IPS-20b (cell line): ENCODE measurements around the gene NRP1.

Experiments
- H3K27ac ChIP-seq: one replicate; pipeline ENCODE4 v1.5.1; 2013; ENCODE audit warnings: low read length
- H3K27me3 ChIP-seq: 2 replicates; pipeline ENCODE4 v1.6.1; 2013; ENCODE audit warnings: mild to moderate bottlenecking, low read length, inconsistent platforms; ENCODE audit not compliant: insufficient read depth
- H3K36me3 ChIP-seq: 2 replicates; pipeline ENCODE4 v1.6.1; 2013; ENCODE audit warnings: low read depth, mild to moderate bottlenecking, inconsistent platforms, low read length, moderate library complexity; ENCODE audit not compliant: insufficient read depth
- H3K4me1 ChIP-seq: 2 replicates; pipeline ENCODE4 v1.6.1; 2013; ENCODE audit warnings: mild to moderate bottlenecking, control low read depth, inconsistent platforms, low read length, moderate library complexity; ENCODE audit not compliant: insufficient read depth
- H3K4me3 ChIP-seq: 2 replicates; pipeline ENCODE4 v1.5.1; 2013; ENCODE audit warnings: mild to moderate bottlenecking, low read length, inconsistent platforms
- H3K9ac ChIP-seq: 2 replicates; pipeline ENCODE4 v1.6.1; 2013; ENCODE audit warnings: low read depth, mild to moderate bottlenecking, inconsistent platforms, low read length, moderate library complexity
- H3K9me3 ChIP-seq: 2 replicates; pipeline ENCODE4 v1.6.1; 2013; ENCODE audit warnings: mild to moderate bottlenecking, low read depth, low read length, inconsistent platforms; ENCODE audit not compliant: insufficient read depth

NRP1 gene

DNA sequence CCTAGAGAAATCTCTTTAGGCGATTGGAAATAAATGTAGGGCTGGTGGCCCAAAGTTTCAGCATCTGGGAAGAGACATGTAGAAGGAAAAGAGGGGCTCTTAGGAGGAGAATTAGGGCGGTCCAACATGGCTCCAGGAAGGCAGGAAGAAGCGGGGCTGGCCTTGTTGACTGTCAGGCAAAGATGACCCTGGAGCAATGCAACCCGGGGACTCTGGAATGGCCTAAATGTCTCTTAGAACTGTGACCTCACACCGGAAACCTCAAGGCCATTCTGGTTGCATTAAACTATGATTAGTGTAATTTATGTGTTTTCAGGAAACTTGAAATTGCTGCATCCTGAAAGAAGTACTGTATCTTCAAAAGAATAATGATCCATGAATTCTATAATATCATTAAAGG lies 66.8 kb downstream of the NRP1 start:
- H3K27ac ChIP-seq, result no peak overlapping the region
- no peak overlapping the region for H3K9ac ChIP-seq
- H3K36me3 ChIP-seq, result no peaks in the 10 kb centered on the region
- H3K9me3 ChIP-seq, result no peaks in the 10 kb centered on the region
- no peaks in the 10 kb centered on the region for H3K27me3 ChIP-seq
- no peak overlapping the region for H3K4me3 ChIP-seq
- peaks cover 12% of the 10 kb centered on the region for H3K4me1 ChIP-seq

DNA sequence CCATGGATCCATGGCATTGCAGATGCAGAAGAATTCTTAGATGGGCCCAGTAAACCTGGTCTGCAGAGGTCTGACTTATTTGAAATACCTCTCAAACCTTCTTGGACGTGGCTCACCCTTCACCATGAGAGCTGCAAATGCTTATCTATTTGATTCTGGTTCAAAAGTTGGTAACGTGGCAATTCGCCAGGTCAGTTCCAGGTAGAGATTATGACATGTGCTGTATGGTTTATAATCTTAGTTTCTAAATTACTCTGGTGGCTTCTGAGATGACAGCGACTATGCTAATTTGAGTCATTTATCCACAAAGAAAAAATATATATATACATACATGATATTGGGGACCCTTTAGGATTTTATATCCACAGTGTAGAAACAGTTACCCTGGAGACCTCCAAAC lies 68.8 kb downstream of the NRP1 start:
- Histone ChIP-seq H3K36me3 (no peaks in the 10 kb centered on the region), H3K27ac (no peak overlapping the region)

DNA sequence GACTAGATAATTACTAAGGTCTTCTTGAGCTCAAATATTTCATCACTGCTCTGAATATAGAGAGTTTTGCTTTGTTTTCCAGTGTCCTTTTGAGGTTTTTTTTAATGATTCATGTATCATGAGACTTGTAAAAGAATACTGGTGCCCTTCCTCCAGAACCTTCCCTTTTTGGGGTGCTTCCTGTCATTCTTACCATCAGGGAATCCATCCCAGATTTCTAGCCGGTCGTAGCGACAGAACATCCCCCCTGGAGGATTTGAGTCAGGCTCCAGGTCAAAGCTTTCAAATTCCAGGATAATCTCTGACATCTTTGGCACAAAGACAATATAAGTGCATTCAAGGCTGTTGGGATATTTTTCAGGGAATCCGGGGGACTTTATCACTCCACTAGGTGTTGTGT lies 71.0 kb downstream of the NRP1 start:
- Histone ChIP-seq H3K27me3 (no peaks in the 10 kb centered on the region), H3K36me3 (no peaks in the 10 kb centered on the region), H3K4me3 (no peak overlapping the region), H3K4me1 (peaks cover 4% of the 10 kb centered on the region), H3K9ac (no peak overlapping the region), H3K27ac (no peak overlapping the region), H3K9me3 (no peaks in the 10 kb centered on the region)

More for the DNA sequence above, 68.8 kb downstream of the NRP1 start:
- no peaks in the 10 kb centered on the region for H3K27me3 ChIP-seq
- H3K4me1 ChIP-seq, result no peaks in the 10 kb centered on the region
- H3K9me3 ChIP-seq, result no peaks in the 10 kb centered on the region
- no peak overlapping the region for H3K4me3 ChIP-seq
- H3K9ac ChIP-seq, result no peak overlapping the region

DNA sequence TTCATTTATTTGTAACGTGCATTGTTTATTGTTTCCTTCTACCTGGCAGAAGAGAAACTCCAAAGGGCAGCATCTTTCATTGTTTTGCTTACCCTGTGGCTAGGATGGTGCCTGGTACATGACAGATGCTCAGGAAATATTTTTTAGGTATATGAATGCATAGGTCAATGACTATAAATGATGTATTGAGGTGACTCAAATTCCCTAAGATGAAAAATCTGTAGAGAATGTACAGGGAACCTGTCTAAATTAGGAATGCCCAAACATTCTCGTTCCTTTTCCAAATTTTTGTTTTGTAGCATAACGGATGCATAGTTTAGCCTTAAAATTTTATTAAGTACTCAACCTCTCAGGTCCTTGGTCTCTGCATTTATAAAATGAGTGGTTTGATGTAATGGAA lies 71.6 kb downstream of the NRP1 start:
- H3K4me3 ChIP-seq, result no peak overlapping the region
- H3K9ac ChIP-seq, result no peak overlapping the region
- H3K9me3 ChIP-seq, result no peaks in the 10 kb centered on the region
- no peaks in the 10 kb centered on the region for H3K27me3 ChIP-seq
- H3K27ac ChIP-seq, result no peak overlapping the region
- peaks cover 6% of the 10 kb centered on the region for H3K4me1 ChIP-seq
- no peaks in the 10 kb centered on the region for H3K36me3 ChIP-seq

DNA sequence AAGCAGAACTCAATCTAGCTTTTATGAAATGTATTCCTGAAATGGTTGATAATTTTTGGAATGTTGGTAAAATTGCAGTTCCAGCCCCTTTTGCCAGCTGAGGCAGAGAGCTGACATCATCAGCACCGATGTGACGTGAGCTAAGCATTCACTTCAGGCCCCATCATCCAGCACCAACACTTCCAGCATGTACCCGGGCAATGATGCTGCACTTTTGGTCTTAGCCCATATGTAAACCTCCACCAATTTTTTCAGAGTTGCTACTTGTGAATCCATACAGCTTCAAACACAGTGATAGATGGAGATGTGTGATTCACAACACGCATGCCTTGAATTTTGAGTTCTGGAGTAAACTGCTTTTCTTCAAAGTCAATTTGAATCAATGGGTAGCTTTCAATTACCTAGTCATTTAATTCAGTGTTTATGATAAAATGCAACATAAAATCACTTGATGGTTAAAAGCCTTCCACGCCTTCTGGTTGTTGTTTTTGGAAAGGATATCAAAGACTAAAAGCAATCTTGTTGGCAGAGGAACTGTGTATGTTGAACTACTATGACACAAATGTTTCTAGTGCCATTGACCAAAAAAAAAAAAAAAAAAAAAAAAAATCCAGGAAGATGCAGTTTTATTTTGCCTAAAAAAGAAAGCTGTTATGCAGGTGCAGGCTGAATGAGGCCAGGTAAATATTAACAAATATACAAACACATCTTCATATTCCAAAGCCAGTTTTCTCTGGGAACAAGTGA lies 73.9 kb downstream of the NRP1 start:
- no peak overlapping the region for H3K4me3 ChIP-seq
- H3K9me3 ChIP-seq, result no peaks in the 10 kb centered on the region
- no peak overlapping the region for H3K27ac ChIP-seq
- no peaks in the 10 kb centered on the region for H3K27me3 ChIP-seq
- no peak overlapping the region for H3K9ac ChIP-seq
- no peaks in the 10 kb centered on the region for H3K36me3 ChIP-seq
- peaks cover 6% of the 10 kb centered on the region for H3K4me1 ChIP-seq

DNA sequence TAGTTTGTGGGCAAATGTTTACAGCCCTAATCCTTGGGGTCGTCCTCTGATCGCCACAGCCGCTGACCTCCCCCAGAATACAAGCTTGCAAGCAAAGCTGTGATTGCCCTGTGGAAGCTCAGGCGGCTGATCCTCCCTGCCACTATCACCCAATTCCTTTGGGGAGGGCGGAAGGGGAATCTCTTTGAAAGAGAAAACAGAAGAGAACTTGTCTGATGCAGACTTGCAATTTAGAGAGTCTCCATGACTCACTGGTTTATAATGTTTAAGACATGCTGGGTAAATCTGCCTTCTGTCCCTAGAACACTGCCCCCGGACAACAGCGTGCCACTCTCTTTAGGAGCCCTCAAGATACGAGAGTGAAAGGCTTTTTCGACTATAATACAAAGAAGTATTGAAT lies 75.5 kb downstream of the NRP1 start:
- Histone ChIP-seq H3K9ac (no peak overlapping the region), H3K27ac (no peak overlapping the region), H3K36me3 (no peaks in the 10 kb centered on the region), H3K9me3 (no peaks in the 10 kb centered on the region), H3K27me3 (no peaks in the 10 kb centered on the region), H3K4me1 (peaks cover 10% of the 10 kb centered on the region), H3K4me3 (no peak overlapping the region)

DNA sequence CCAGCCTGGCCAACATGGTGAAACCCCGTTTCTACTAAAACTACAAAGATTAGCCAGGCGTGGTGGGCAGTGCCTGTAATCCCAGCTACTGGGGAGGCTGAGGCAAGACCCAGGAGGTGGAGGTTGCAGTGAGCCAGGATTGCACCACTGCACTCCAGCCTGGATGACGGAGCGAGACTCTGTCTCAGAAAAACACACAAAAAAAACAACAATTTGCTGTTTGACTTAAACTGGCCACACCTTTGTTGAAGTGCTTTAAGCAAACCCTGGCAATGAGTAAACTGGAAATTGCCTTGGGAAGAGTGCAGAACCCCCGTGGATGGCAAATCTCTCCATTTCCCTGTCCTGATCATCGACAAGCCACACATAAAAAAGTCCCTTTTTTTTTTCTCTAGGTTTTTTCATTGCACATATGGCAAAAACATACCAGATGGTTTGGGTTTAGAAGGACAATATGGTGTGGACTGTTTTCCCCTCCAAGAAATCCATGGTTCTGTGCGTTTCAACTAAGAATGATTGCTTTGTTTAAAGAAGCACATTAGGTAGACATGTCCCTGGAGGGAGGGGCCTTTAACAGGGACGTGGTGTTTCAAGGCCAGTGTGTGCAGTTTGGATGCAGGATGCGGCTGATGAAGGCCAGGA lies 76.9 kb downstream of the NRP1 start:
- Histone ChIP-seq H3K4me1 (peaks cover 10% of the 10 kb centered on the region), H3K27me3 (no peaks in the 10 kb centered on the region), H3K9me3 (no peaks in the 10 kb centered on the region), H3K4me3 (no peak overlapping the region), H3K36me3 (no peaks in the 10 kb centered on the region), H3K9ac (no peak overlapping the region), H3K27ac (no peak overlapping the region)

DNA sequence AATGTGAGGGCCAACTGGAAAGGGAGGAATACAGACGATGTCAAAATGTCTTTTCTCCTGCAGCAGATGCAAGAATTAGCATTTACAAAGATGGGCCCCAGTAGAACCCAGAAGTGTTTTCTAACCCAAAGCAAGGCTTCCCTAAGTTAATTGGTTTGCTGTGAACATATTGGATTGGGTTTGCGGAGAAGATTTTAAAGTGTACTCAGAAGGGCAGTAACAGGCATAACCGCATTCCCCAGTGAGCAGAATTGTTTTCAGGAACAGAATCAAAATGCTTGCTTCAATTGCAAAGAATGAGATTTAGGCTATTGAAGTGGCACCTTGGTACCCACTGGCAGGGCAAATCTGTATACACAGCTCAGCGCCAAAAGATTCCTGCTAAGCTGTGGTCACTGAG lies 78.0 kb downstream of the NRP1 start:
- no peaks in the 10 kb centered on the region for H3K36me3 ChIP-seq
- H3K4me1 ChIP-seq, result peaks cover 10% of the 10 kb centered on the region
- H3K27ac ChIP-seq, result no peak overlapping the region
- H3K4me3 ChIP-seq, result no peak overlapping the region
- no peaks in the 10 kb centered on the region for H3K27me3 ChIP-seq
- no peak overlapping the region for H3K9ac ChIP-seq
- H3K9me3 ChIP-seq, result no peaks in the 10 kb centered on the region

DNA sequence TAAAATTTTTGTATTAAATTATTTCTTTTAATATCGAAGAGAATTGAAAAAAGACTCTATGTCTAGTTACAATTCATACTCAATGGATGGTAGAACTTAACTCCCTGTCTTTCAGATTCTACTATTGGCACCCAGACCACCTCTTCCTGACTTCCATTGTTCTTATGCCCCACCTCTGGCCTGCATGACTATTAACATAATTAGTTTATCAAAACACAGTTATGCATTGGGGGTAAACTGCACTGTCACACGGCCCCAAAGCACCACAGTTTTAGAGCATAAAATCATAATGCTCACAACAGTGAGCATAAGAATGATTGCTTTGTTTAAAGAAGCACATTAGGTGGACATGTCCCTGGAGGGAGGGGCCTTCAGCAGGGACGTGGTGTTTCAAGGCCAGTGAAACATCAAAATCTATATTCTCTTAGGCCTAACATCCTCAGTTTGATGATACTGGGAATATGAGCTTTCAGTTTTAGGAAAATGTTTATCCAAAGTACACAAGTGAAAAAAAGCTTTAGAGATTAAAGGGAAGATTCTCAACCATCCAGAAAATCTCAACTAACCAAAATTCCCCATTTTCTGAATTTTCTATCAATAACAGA lies 79.8 kb downstream of the NRP1 start:
- no peak overlapping the region for H3K4me3 ChIP-seq
- peaks cover 10% of the 10 kb centered on the region for H3K4me1 ChIP-seq
- no peak overlapping the region for H3K9ac ChIP-seq
- H3K9me3 ChIP-seq, result no peaks in the 10 kb centered on the region
- no peak overlapping the region for H3K27ac ChIP-seq
- no peaks in the 10 kb centered on the region for H3K36me3 ChIP-seq
- H3K27me3 ChIP-seq, result no peaks in the 10 kb centered on the region

DNA sequence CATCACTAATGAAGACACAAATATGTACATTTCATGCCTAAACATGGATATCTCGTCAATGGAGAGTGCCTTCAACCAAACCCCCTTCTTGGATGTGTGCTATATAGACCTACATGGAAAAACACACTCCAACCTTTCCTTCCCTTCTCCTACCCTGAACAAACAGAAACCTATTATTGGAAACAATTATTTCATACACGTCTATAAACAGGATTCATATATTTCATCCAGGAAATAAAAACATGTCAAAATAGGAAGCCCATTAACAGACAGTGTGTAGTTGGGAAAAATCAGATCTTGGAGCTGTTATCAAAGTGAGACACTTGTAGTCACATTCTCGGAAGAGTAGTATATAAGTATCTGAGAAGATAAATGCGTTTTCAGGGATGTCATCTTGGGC lies 81.1 kb downstream of the NRP1 start:
- Histone ChIP-seq H3K9ac (no peak overlapping the region), H3K4me3 (no peak overlapping the region), H3K27me3 (no peaks in the 10 kb centered on the region), H3K9me3 (no peaks in the 10 kb centered on the region), H3K4me1 (peaks cover 5% of the 10 kb centered on the region), H3K27ac (no peak overlapping the region), H3K36me3 (no peaks in the 10 kb centered on the region)

DNA sequence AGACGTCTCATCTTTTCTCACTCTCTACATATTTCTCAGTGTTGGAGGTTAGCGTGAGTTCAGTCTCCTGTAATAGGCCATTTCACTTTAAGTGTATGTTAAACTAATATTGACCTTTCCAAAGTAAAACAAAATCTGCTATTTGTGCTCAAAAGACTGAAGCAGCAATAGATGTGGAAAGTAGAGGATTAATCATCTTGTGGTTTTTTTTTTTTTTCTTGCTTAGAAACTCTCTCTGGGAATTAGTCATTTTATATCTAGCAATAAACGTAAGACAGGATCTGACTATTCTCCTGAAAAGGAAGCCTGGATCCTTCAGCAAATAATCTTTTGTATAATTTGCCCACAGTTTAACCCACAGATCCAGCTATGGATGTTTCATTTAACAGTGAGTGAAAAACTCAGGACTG lies 81.7 kb downstream of the NRP1 start:
- H3K27me3 ChIP-seq, result no peaks in the 10 kb centered on the region
- H3K4me3 ChIP-seq, result no peak overlapping the region
- H3K36me3 ChIP-seq, result no peaks in the 10 kb centered on the region
- peaks cover 3% of the 10 kb centered on the region; the same call in 1 of the 2 replicates for H3K4me1 ChIP-seq
- H3K9ac ChIP-seq, result no peak overlapping the region
- H3K27ac ChIP-seq, result no peak overlapping the region
- H3K9me3 ChIP-seq, result no peaks in the 10 kb centered on the region

DNA sequence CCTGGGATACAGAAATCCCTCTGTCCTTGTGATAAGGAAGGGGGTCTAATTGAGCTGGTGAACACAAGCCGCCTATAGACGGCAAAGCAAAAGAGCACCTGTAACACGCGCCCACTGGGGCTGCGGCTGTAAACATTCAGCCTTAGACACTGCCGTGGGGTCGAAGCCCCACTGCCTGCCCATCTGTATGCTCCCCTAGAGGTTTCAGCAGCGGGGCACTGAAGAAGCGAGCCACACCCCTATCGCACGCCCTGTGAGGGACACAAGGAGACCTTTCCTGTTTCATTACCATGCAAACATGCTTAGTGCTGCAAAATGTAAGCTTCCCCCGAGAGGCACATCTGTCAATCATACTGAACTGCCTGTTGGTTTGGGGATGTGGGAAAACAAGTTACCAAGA lies 82.1 kb downstream of the NRP1 start:
- Histone ChIP-seq H3K27ac (no peak overlapping the region), H3K27me3 (no peaks in the 10 kb centered on the region), H3K9me3 (no peaks in the 10 kb centered on the region), H3K36me3 (no peaks in the 10 kb centered on the region), H3K4me3 (no peak overlapping the region), H3K9ac (no peak overlapping the region), H3K4me1 (peaks cover 3% of the 10 kb centered on the region; the same call in 1 of the 2 replicates)
